OCI-LY7 (cell line): ENCODE results near the gene KRTAP10-10.

ENCODE experiments used
- EZH2phosphoT487 ChIP-seq: fragments of 200-600 bp; sonication (generic); IDR thresholded peaks from 2 replicates; pipeline ENCODE4 v1.6.1; 2018; ENCODE audit warnings: low read depth, borderline replicate concordance, mild to moderate bottlenecking, mixed run types, antibody characterized with exemption, low read length, moderate library complexity, mixed read lengths
- TF ChIP-seq, protein P1 (sequence below): fragments of 200-600 bp; sonication (generic); conservative IDR thresholded peaks from 2 replicates; pipeline ENCODE4 v1.5.1; 2014; ENCODE audit warnings: mild to moderate bottlenecking, antibody characterized with exemption, low read length, moderate library complexity, mixed read lengths

- TF ChIP-seq, protein P1, sequence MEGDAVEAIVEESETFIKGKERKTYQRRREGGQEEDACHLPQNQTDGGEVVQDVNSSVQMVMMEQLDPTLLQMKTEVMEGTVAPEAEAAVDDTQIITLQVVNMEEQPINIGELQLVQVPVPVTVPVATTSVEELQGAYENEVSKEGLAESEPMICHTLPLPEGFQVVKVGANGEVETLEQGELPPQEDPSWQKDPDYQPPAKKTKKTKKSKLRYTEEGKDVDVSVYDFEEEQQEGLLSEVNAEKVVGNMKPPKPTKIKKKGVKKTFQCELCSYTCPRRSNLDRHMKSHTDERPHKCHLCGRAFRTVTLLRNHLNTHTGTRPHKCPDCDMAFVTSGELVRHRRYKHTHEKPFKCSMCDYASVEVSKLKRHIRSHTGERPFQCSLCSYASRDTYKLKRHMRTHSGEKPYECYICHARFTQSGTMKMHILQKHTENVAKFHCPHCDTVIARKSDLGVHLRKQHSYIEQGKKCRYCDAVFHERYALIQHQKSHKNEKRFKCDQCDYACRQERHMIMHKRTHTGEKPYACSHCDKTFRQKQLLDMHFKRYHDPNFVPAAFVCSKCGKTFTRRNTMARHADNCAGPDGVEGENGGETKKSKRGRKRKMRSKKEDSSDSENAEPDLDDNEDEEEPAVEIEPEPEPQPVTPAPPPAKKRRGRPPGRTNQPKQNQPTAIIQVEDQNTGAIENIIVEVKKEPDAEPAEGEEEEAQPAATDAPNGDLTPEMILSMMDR = no peak
- TF ChIP-seq EZH2phosphoT487 = no peak
Observed at GRCh38 chr21:44630440-44630839, 6.7 kb upstream of the KRTAP10-10 start.
